ENCODE data around the gene LARP4B.

LARP4B gene

GRCh38 chr10:931326-932318, at the start of gene LARP4B:
Gene LARP4B (minus strand): TSS chr10:931705. CDS start chr10:885721, 45,984 bp downstream.
- DNase-seq = peak; percentile 94

DNA sequence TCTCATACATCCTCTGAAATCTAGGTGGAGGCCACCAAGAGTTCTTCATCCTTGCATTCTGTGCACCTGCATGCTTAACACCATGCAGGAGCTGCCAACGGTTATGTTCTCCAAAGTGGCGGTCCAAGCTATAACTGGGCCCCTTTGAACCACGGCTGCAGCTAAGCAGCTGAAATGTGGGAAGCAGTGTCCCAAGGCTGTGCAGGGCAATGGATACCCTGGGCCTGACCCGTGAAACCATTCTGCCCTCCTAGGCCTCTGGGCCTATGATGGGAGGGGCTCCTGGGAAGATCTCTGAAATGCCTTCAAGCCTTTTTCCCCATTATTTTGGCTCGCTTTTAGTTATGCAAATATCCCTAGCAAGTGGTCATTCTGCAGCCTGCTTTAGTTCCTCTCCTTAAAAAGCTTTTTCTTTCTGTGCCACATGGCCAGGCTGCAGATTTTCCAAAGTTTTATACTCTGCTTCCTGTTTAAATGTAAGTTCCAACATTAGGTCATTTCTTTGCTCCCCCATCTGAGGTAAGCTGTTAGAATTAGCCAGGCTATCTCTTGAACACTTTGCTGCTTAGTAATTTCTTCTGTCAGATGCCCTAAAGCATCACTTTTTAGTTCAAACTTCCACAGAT, 49.1 kb upstream of the LARP4B start:
- no peak for DNase-seq

DNA sequence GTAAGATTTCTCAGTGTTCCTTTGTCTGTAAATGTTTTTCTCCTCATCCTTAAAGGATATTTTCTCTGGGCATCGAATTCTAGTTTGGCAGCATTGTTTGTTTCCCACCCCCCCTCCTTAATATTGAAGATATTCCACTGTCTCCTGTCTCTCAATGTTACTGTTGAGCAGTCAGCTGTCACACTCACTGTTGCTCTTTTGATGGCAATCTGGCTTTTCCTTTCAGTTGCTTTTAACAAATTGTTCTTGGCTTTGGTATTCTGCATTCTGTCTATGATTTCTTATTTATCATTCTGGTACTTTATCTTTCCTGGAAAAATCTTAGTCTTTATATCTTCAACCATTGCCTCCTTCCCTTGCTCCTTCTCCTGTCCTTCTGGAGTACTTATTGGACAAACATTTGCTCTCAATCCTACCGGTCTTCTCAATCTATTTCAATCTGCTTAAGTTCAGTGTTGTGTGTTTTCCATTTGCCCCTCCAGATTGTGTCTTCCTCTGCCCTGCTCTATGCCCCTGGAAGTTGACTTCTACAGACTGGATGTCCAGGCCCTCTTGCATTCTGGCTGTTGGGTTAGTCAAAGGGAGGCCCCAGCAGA, 47.4 kb upstream of the LARP4B start:
- DNase-seq = no peak

- DNase-seq = no peak
These were observed 44.8 kb upstream of the LARP4B start for GRCh38 chr10:976316-976715.

DNA sequence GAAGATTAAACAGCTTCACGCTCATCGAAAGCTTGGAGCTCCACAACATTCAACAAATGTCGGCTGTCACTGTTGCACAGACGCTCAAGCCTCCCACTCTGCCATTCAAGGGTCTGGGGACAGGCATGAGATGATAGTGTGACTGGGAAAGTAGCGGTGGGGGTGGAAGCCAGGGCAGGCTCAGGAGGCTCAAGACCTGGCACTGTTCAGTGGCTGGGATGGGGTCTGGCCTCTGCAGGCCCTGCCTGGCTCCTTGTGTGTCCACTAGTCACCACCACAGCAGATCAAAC, 43.2 kb upstream of the LARP4B start:
- no peak for DNase-seq

GRCh38 chr10:974038-974784, 42.7 kb upstream of the LARP4B start:
- no peak for DNase-seq

DNA sequence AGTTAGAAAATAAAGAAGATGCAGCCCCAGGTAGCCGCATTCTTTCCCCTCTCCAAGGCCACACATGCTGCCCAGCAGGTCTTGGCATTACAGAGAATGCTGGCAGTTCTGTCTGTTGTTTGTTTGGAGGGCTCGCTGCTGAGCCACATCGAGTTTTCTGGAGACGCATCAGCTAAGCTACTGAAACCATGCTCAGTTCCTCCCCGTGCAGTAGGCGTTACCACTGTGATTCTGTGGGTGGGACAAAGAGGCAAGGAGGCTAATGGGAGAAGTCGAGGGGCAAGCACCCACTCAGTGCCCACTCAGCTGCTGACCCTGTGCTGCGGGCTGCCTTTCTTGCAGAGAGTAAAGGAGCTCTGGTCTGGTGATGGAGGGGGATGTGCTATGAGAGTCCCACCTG, 41.3 kb upstream of the LARP4B start:
- no peak for DNase-seq

DNA sequence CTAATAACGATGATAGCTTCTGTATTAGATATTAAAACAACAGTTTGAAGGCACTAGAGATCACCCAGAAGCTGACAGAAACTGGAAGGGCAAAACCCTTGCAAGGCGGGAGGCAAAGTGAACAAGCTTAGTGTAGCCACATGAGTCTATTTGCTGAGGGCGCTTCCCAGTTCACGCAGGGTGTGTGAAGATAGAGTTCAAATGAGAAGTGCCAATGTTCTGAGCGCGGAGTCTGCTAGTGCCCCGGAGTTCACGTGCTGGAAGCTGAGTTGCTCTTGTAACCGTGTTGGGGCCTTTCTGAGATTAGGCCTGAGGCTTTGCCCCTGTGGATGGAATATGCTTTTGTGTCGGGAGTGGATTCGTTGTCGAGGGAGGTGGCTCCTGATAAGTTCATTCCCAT, 40.1 kb upstream of the LARP4B start:
- no peak for DNase-seq

DNA sequence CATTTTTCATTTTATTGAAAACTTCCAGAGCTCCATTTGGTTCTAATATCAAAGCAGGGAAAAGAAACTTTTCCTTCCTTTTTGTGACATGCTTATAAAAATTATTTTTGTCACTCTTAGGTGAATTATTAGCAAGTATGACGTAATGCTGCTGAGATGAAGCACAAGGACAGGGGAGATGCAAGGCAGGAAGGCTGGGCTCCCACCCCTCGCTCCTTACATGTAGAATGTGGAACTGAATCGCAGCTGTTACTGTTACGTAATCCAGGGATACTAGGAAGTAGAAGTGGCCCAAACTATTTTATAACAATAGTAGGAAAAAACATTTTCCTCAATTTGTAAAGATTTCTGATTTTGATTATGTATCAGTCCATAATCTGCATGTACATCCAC, 39.6 kb upstream of the LARP4B start:
- DNase-seq = no peak

- DNase-seq = no peak
These were observed 39.0 kb upstream of the LARP4B start for GRCh38 chr10:970311-971149.

GRCh38 chr10:969473-970150, 38.1 kb upstream of the LARP4B start:
- DNase-seq = no peak

DNA sequence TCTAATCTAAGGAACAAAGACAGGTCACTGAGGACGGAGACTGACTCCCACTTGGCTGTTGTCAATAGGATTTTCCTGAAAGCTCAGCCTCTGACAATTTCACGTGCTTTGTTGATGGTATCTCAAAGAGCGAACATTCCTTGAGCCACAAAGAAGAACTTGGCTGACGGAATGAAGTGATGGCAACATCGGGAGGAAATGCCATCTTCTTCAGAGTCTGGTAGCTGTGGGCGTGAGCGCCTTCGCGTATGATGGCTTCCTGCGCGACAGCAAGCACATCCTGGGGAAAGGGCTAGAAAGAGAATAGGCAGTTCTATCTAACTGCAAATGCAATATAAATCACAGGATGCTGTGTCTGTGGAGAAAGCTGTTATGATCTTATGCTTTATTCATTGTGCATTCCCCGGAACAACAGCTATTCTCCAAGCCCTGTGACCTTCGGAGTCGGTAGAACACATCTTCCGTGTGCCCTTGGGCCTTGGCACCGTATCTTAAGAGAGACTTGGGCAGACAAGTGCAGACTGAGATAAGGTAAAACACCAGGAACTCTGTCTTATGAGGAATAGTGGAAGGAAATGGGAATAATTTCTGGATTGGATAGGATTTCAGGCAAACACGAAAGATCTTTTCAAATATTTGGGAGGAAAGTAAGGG, 37.2 kb upstream of the LARP4B start:
- DNase-seq = no peak

DNA sequence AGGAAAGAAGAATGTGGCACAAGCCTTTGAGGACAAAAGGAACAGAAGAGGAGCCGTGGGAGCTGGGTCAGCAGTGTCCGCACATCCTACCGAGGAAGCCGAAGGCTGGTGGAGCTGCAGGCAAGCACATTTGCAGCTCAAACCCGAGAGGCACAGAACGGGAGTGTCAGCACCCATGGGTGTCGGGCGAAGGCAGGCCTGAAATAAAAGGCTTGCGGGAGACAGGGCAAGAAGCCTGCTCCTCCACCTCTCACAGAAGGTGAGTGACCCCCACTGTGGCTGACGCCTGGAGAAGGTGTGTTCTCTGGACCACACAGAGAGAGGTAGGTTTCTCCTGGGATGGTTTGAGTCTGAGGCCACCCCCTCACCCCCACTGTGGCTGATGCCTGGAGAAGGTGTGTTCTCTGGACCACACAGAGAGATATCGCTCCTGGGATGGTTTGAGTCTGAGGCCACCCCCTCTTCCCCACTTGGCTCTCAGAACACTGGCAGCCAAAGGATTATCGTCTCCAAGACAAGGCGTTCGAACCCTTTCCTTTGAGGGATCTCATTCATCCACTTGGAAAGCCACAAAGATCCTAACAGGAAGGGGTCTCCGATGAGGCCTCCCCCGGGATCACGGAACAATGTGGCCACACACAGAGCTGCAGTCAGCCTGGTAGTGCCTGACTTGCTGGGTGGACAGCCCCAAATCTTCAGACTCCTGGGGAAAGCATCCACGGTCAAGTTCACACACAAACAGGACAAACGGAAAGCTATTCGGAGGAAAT, 35.1 kb upstream of the LARP4B start:
- no peak for DNase-seq

DNA sequence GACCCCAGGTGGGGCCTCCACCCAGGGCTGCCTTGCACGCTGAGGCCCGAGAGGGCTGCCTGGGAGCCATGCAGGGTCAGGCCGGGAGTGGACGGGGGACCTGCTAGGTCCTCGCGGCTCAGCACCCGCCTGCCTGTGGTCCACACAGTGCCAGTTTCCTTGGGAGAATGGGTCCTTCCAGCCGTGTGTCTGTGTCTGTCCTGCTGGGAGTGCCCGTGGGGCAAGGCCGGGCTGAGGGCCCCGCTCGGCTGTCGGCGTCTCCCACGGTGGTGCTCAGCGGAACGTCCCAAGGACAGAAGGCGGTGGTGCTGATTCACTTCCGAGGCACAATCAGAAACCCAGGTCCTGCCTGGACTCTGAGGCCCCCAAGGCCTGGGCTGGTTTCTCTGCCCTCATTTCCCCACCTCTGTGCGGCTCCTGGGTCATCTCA, 33.5 kb upstream of the LARP4B start:
- no peak for DNase-seq

- DNase-seq = no peak
These were observed 32.9 kb upstream of the LARP4B start for GRCh38 chr10:964321-964987.

- DNase-seq = no peak
These were observed 32.1 kb upstream of the LARP4B start for GRCh38 chr10:963655-964054.

DNA sequence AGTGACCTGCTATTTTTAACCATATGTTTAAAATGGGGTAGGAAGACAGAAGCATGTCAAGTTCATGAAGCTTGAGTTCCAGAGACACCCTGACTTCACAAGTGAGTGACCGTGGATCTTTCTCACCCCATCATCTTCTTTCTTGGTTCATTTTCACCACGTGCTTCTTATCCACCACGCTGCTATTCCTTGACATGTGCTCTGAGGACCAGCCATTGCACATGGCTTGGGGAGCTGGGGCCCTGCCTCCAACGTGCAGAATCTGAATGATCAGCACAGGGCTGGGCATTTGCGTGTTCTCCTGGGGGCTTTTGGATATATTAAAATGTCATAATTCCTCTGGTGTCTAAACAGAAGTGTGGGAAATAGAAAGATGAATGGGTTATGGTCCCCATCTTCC, 31.7 kb upstream of the LARP4B start:
- no peak for DNase-seq

- no peak for DNase-seq
These were observed 30.8 kb upstream of the LARP4B start for GRCh38 chr10:962342-962741.

GRCh38 chr10:958856-959255, 27.4 kb upstream of the LARP4B start:
- no peak for DNase-seq

DNA sequence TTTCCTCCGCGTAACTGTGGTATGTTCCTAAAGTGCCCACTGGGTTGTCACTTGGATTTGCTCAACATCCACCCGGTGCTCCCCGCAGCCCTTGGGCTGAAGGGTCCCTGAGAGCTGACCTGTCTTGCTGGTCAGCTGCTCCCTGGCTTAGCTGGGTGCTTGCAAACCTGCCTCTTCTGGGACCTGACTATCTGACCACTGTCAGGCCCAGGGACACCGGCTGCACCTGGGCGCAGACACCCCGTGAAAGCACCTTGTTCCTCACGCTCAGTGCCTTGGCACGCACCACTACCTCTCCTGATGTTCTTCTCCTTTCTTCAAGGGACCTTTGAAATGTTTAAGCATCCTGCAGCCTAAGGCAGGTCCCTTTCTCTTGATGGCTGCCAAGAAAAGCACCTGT, 26.6 kb upstream of the LARP4B start:
- DNase-seq = no peak
